DND-41 (cell line): ENCODE results near the gene PPP3CA.

Experiments used
- ATAC-seq: fragments of 200-7000 bp; cut with Tn5 transposase; 3 replicates; pipeline ENCODE4 v1.9.1; 2021; ENCODE audit warnings: low read depth; ENCODE audit not compliant: insufficient read depth
- DNase-seq: peaks from one replicate; pipeline ENCODE4 v3.0.0-alpha.2; 2020
- H2AFZ ChIP-seq: 2 replicates; pipeline ENCODE4 v1.6.0; 2012; ENCODE audit warnings: low read depth, low read length
- H3K27ac ChIP-seq: 2 replicates; pipeline ENCODE4 v1.5.1; 2012; ENCODE audit warnings: low read length, inconsistent platforms
- H3K27me3 ChIP-seq: fragments of 200-600 bp; sonication (generic); 2 replicates; pipeline ENCODE4 v1.6.0; 2012; ENCODE audit warnings: low read length, mild to moderate bottlenecking, inconsistent platforms; ENCODE audit not compliant: insufficient read depth, poor library complexity
- H3K36me3 ChIP-seq: 2 replicates; pipeline ENCODE4 v1.5.1; 2012; ENCODE audit warnings: low read length, inconsistent platforms; ENCODE audit not compliant: insufficient read depth
- H3K4me1 ChIP-seq: 2 replicates; pipeline ENCODE4 v1.5.1; 2012; ENCODE audit warnings: mild to moderate bottlenecking, low read length; ENCODE audit not compliant: insufficient read depth
- H3K4me2 ChIP-seq: 2 replicates; pipeline ENCODE4 v1.6.0; 2012; ENCODE audit warnings: mild to moderate bottlenecking, moderate library complexity, low read length, inconsistent platforms; ENCODE audit not compliant: insufficient read depth
- H3K4me3 ChIP-seq, 2 experiments: fragments of 200-600 bp in 1 of 2; shearing (Covaris generic) in 1 of 2; 2 replicates each; pipeline ENCODE4 v1.5.1; 2012 to 2016; ENCODE audit warnings: inconsistent platforms in 2 of 2, low read length in 2 of 2, mild to moderate bottlenecking in 2 of 2, low read depth in 1 of 2, moderate library complexity in 1 of 2
- H3K79me2 ChIP-seq: 2 replicates; pipeline ENCODE4 v1.6.0; 2012; ENCODE audit warnings: low read length, inconsistent platforms; ENCODE audit not compliant: insufficient read depth
- H3K9ac ChIP-seq: 2 replicates; pipeline ENCODE4 v1.6.0; 2012; ENCODE audit warnings: low read depth, mild to moderate bottlenecking, inconsistent platforms, low read length, moderate library complexity
- H3K9me3 ChIP-seq: 2 replicates; pipeline ENCODE4 v1.5.1; 2012; ENCODE audit warnings: low read length, moderate library complexity, mild to moderate bottlenecking, inconsistent platforms; ENCODE audit not compliant: insufficient read depth, severe bottlenecking
- H4K20me1 ChIP-seq: 2 replicates; pipeline ENCODE4 v1.6.0; 2012; ENCODE audit warnings: low read length; ENCODE audit not compliant: insufficient read depth
- CTCF ChIP-seq: IDR thresholded peaks from 2 replicates; pipeline ENCODE4 v1.5.1; 2012; ENCODE audit warnings: borderline replicate concordance, low read length, moderate library complexity, mild to moderate bottlenecking; ENCODE audit not compliant: poor library complexity, severe bottlenecking; ENCODE audit errors: extremely low read depth
- EZH2 ChIP-seq: IDR thresholded peaks from 3 replicates; pipeline ENCODE4 v1.6.1; 2012; ENCODE audit warnings: borderline replicate concordance, low read depth, mild to moderate bottlenecking, moderate library complexity, low read length, inconsistent platforms; ENCODE audit not compliant: severe bottlenecking

The PPP3CA gene

DNA sequence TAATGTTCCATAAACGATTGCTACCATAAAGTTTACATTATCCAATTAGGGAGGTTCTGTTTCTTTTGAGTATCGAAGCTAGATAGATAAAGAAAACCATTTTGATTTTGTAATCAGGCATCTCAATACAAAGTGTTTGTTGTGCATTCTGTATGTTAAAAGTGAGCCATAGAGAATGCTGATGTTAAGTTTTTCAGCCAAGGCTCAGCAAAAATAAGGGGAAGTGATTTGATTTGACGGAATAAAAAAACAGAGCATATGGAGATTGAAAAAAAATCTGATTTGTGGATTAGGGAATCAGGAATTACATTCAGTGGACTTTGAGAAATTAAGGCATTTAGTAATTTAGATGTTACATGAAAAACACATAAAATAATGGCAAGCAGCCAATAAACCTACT lies 314.8 kb downstream of the PPP3CA start:
- Histone ChIP-seq H3K36me3 (peaks cover 18% of the 10 kb centered on the region; the same call in 1 of the 2 replicates), H2AFZ (no peak overlapping the region), H3K27ac (no peak overlapping the region), H3K27me3 (no peaks in the 10 kb centered on the region), H3K9me3 (no peaks in the 10 kb centered on the region), H3K9ac (no peak overlapping the region), H3K4me3 (no peak overlapping the region), H3K4me2 (no peak overlapping the region), H3K4me1 (no peaks in the 10 kb centered on the region), H3K79me2 (no peaks in the 10 kb centered on the region), H4K20me1 (no peaks in the 10 kb centered on the region)
- ATAC-seq (no peak), DNase-seq (no peak)
- TF ChIP-seq EZH2 (no peak), CTCF (no peak)

DNA sequence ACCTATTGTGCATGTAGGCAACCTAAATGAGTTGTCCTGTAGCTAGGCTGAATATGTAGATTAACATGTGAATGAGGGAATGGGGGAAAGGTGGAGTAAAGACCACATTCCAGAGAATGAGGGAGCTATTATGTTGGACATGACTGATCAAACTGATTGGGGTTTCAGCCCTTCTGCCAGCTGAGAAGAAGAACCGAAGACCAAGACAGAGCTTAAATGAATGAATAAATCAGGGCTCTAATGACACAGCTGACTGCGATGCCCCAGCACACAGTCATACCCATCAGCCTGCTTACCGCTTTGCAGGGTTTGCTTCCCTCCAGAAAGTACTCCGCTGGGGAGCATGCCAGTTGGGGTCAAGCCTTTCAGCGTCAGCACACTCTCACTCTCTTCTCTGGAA lies 315.4 kb downstream of the PPP3CA start:
- Histone ChIP-seq H3K27me3 (no peaks in the 10 kb centered on the region), H2AFZ (no peak overlapping the region), H3K4me3 (no peak overlapping the region), H3K27ac (no peak overlapping the region), H3K9ac (no peak overlapping the region), H3K79me2 (no peaks in the 10 kb centered on the region), H4K20me1 (no peaks in the 10 kb centered on the region), H3K9me3 (no peaks in the 10 kb centered on the region), H3K4me2 (no peak overlapping the region), H3K4me1 (no peaks in the 10 kb centered on the region), H3K36me3 (peaks cover 14% of the 10 kb centered on the region; the same call in 1 of the 2 replicates)
- TF ChIP-seq CTCF (no peak), EZH2 (no peak)
- DNase-seq, result no peak
- no peak for ATAC-seq

- DNase-seq, result no peak
- no peak overlapping the region for H3K4me2 ChIP-seq
- no peaks in the 10 kb centered on the region for H3K79me2 ChIP-seq
- no peaks in the 10 kb centered on the region for H3K4me1 ChIP-seq
- H3K27me3 ChIP-seq, result no peaks in the 10 kb centered on the region
- H3K4me3 ChIP-seq, result no peak overlapping the region
- no peak overlapping the region for H3K27ac ChIP-seq
- no peak for TF ChIP-seq CTCF
- TF ChIP-seq EZH2, result no peak
- no peak overlapping the region for H2AFZ ChIP-seq
- no peaks in the 10 kb centered on the region for H3K9me3 ChIP-seq
- ATAC-seq, result no peak
- no peaks in the 10 kb centered on the region for H4K20me1 ChIP-seq
- peaks cover 15% of the 10 kb centered on the region; the same call in 1 of the 2 replicates for H3K36me3 ChIP-seq
- H3K9ac ChIP-seq, result no peak overlapping the region
Measured at GRCh38 chr4:101028886-101029285, 318.4 kb downstream of the PPP3CA start.

DNA sequence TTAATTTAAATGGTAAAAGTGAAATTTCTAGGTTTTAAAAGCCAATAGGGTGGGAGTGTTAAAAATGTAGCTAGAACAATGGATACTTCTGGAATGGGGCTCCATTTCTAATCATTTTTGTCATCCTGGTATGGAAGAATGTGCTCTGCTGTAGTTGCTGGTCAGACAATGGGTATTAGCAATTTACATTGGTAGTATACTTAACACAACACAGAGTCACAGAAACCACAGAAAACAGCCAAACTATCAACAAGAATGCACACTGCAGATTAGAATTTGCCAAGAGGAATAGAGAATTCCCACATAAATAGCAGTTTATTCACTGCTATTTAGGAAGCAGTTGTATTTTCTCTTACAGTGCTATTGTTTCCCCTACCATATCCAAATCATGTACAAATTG lies 319.6 kb downstream of the PPP3CA start:
- H3K4me1 ChIP-seq, result no peaks in the 10 kb centered on the region
- DNase-seq (no peak), ATAC-seq (no peak)
- H2AFZ ChIP-seq, result no peak overlapping the region
- H3K79me2 ChIP-seq, result no peaks in the 10 kb centered on the region
- H3K9ac ChIP-seq, result no peak overlapping the region
- no peak overlapping the region for H3K27ac ChIP-seq
- H3K4me3 ChIP-seq, result no peak overlapping the region
- TF ChIP-seq EZH2, result no peak
- TF ChIP-seq CTCF, result no peak
- no peaks in the 10 kb centered on the region for H4K20me1 ChIP-seq
- H3K4me2 ChIP-seq, result no peak overlapping the region
- H3K27me3 ChIP-seq, result no peaks in the 10 kb centered on the region
- H3K36me3 ChIP-seq, result peaks cover 15% of the 10 kb centered on the region; the same call in 1 of the 2 replicates
- H3K9me3 ChIP-seq, result no peaks in the 10 kb centered on the region
